Mesendoderm (in vitro differentiated cells): ENCODE measurements around the gene INTU.

Experiments
- DNase-seq: peaks from one replicate; pipeline ENCODE4 v3.0.0; 2013
- H2AK5ac ChIP-seq: 2 replicates; pipeline ENCODE4 v1.6.1; 2013; ENCODE audit warnings: low read length, inconsistent platforms
- H2BK120ac ChIP-seq: 2 replicates; pipeline ENCODE4 v1.6.1; 2013; ENCODE audit warnings: low read depth, mild to moderate bottlenecking, low read length, moderate library complexity, mixed read lengths
- H2BK15ac ChIP-seq: replicated peaks from 2 replicates; pipeline ENCODE4 v1.6.1; 2013; ENCODE audit warnings: low read depth, mild to moderate bottlenecking, moderate library complexity
- H2BK5ac ChIP-seq: 2 replicates; pipeline ENCODE4 v1.6.1; 2013; ENCODE audit warnings: low read length, inconsistent platforms
- H3K18ac ChIP-seq: 2 replicates; pipeline ENCODE4 v1.6.1; 2013; ENCODE audit warnings: mild to moderate bottlenecking, low read length, mixed read lengths
- H3K23ac ChIP-seq: one replicate; pipeline ENCODE4 v1.6.1; 2013; ENCODE audit warnings: low read length
- H3K27ac ChIP-seq: 2 replicates; pipeline ENCODE4 v1.5.1; 2013; ENCODE audit warnings: low read depth, mild to moderate bottlenecking, inconsistent platforms, low read length, moderate library complexity
- H3K27me3 ChIP-seq: 2 replicates; pipeline ENCODE4 v1.6.1; 2013; ENCODE audit warnings: low read length, control low read depth, mild to moderate bottlenecking, inconsistent platforms; ENCODE audit not compliant: insufficient read depth, poor library complexity
- H3K36me3 ChIP-seq: 2 replicates; pipeline ENCODE4 v1.6.1; 2013; ENCODE audit warnings: low read length, inconsistent platforms; ENCODE audit not compliant: control insufficient read depth, insufficient read depth
- H3K4ac ChIP-seq: one replicate; pipeline ENCODE4 v1.6.1; 2013; ENCODE audit warnings: low read depth, mild to moderate bottlenecking, low read length, moderate library complexity
- H3K4me1 ChIP-seq: 2 replicates; pipeline ENCODE4 v1.6.1; 2013; ENCODE audit warnings: low read depth, low read length, inconsistent platforms; ENCODE audit not compliant: control insufficient read depth
- H3K4me2 ChIP-seq: 2 replicates; pipeline ENCODE4 v1.6.1; 2013; ENCODE audit warnings: low read length
- H3K4me3 ChIP-seq: 2 replicates; pipeline ENCODE4 v1.5.1; 2013; ENCODE audit warnings: mild to moderate bottlenecking, low read length
- H3K56ac ChIP-seq: one replicate; pipeline ENCODE4 v1.6.1; 2013; ENCODE audit warnings: low read length
- H3K79me1 ChIP-seq: 2 replicates; pipeline ENCODE4 v1.6.1; 2013; ENCODE audit warnings: low read length, inconsistent platforms
- H3K79me2 ChIP-seq: 2 replicates; pipeline ENCODE4 v1.6.1; 2013; ENCODE audit warnings: mild to moderate bottlenecking, low read length; ENCODE audit not compliant: control insufficient read depth, insufficient read depth
- H3K9ac ChIP-seq: 2 replicates; pipeline ENCODE4 v1.6.1; 2013; ENCODE audit warnings: low read length, inconsistent platforms
- H4K5ac ChIP-seq: one replicate; pipeline ENCODE4 v1.6.1; 2013; ENCODE audit warnings: low read length
- H4K8ac ChIP-seq: one replicate; pipeline ENCODE4 v1.6.1; 2013; ENCODE audit warnings: low read depth, mild to moderate bottlenecking, control low read depth, low read length, moderate library complexity
- WGBS: extraction: QIAGEN DNeasy Blood & Tissue Kit; methylation state at CpG from one replicate; pipeline ENCODE4 v1.1.7; 2013; ENCODE audit warnings: low lambda C conversion rate, missing lambda C conversion rate; ENCODE audit not compliant: insufficient coverage; ENCODE audit errors: extremely low coverage; 5-methylcytosine and 5-hydroxymethylcytosine counted together

The INTU gene

DNA sequence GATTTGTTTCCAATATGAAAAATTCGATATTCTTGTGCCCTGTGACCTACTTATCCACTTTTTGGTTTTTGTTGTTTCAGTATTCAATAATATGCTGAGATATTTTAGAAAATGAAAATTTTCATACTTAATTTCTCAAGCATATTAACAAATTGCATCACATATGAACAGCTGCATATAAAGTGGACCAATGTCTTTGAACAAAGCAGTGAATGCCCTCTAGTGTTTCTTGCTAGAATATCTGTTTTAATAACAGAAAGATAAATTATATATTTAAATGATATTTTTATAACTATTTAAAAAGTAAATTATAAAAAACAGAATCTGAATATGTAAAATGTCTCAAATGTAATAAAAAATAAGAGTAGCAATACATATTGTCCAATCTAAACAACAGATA lies 31.7 kb upstream of the INTU start:
- Histone ChIP-seq H2BK120ac (no peak overlapping the region), H3K27me3 (no peaks in the 10 kb centered on the region), H3K23ac (no peak overlapping the region), H2AK5ac (no peak overlapping the region), H2BK5ac (no peak overlapping the region), H3K4ac (no peak overlapping the region), H3K18ac (no peak overlapping the region), H3K9ac (no peak overlapping the region), H3K4me3 (no peak overlapping the region), H3K27ac (no peak overlapping the region), H3K4me2 (no peak overlapping the region), H3K79me1 (no peaks in the 10 kb centered on the region), H2BK15ac (no peak overlapping the region), H3K36me3 (no peaks in the 10 kb centered on the region), H3K4me1 (no peaks in the 10 kb centered on the region), H3K56ac (no peak overlapping the region), H4K5ac (no peak overlapping the region), H3K79me2 (no peaks in the 10 kb centered on the region), H4K8ac (no peak overlapping the region)
- no peak for DNase-seq
- WGBS: no CpG with 5 or more reads among the region's 1 CpG

DNA sequence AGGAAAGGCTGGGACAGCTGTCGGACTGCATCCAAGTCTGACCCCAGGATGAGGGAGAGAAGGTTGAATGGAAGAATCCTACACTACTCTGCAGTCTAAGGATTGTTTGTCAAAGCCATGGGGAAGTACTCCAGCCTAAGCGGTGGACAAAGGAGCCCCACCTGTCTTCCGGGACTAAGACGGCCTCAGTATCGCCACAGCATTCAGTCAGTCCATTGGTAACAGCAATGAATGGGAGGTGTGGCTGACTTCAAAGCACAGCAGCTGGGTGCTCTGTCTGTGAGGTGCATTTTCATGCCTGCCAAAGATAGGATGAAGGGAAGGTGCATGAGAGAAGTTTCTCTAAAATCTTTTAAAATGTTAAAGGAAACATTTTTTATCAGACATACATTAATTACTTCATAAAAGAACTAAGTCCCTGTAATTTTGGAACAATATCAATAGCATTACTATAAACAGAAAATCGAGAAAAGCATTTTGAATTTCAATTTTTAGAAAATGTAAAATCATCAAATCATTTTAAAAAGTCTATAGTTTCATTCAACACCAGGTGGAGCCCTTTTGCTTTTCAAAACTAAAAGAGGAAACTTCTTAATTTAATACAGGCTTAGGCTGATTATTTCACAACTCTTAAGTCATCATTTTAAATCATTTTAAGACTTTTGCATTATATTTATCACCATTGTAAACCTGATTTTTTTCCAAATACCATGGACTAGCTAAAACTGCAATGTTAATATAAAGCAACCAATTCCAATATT lies 27.6 kb upstream of the INTU start:
- DNase-seq: peak; percentile 83
- Histone ChIP-seq H3K18ac (no peak overlapping the region), H3K4me1 (no peaks in the 10 kb centered on the region)

DNA sequence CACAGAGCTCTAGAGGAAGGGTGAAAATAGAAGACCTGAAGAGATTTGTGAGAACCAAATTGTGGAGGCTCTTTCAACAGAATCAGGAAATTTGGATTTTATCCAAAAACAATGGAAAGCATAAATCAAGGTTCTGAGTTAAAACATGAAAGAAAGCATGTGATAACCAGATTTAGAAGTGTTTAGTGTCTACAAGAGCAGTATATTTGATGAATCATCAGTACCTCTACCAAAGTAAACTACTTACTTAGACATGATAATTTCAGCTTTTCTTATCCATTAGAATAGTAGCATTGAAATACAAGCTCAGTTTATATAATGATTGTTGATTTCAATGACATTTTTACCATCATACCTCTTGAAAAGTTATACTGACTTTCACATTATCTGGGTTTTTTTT lies 25.9 kb upstream of the INTU start:
- no peak overlapping the region for H2AK5ac ChIP-seq
- no peak overlapping the region for H3K9ac ChIP-seq
- H3K4me3 ChIP-seq: no peak overlapping the region
- no peak overlapping the region for H2BK120ac ChIP-seq
- no peak overlapping the region for H3K27ac ChIP-seq
- H3K27me3 ChIP-seq: no peaks in the 10 kb centered on the region
- H4K8ac ChIP-seq: no peak overlapping the region
- H3K18ac ChIP-seq: no peak overlapping the region
- H3K4me1 ChIP-seq: no peaks in the 10 kb centered on the region
- no peak overlapping the region for H2BK15ac ChIP-seq
- no peak overlapping the region for H3K23ac ChIP-seq
- H4K5ac ChIP-seq: no peak overlapping the region
- H3K56ac ChIP-seq: no peak overlapping the region
- H3K79me1 ChIP-seq: no peaks in the 10 kb centered on the region
- DNase-seq: no peak
- H3K36me3 ChIP-seq: no peaks in the 10 kb centered on the region
- no peak overlapping the region for H2BK5ac ChIP-seq
- no peaks in the 10 kb centered on the region for H3K79me2 ChIP-seq
- H3K4me2 ChIP-seq: no peak overlapping the region
- H3K4ac ChIP-seq: no peak overlapping the region

More for the DNA sequence above, 27.6 kb upstream of the INTU start:
- Histone ChIP-seq H3K79me1 (no peaks in the 10 kb centered on the region), H3K9ac (no peak overlapping the region), H3K23ac (no peak overlapping the region), H3K56ac (no peak overlapping the region), H3K27me3 (no peaks in the 10 kb centered on the region), H2AK5ac (no peak overlapping the region), H4K5ac (no peak overlapping the region), H3K4ac (no peak overlapping the region), H2BK15ac (no peak overlapping the region), H2BK5ac (no peak overlapping the region), H2BK120ac (no peak overlapping the region), H3K4me2 (no peak overlapping the region), H3K27ac (no peak overlapping the region), H4K8ac (no peak overlapping the region), H3K4me3 (no peak overlapping the region), H3K79me2 (no peaks in the 10 kb centered on the region), H3K36me3 (no peaks in the 10 kb centered on the region)
- WGBS: no CpG with 5 or more reads among the region's 6 CpGs

DNA sequence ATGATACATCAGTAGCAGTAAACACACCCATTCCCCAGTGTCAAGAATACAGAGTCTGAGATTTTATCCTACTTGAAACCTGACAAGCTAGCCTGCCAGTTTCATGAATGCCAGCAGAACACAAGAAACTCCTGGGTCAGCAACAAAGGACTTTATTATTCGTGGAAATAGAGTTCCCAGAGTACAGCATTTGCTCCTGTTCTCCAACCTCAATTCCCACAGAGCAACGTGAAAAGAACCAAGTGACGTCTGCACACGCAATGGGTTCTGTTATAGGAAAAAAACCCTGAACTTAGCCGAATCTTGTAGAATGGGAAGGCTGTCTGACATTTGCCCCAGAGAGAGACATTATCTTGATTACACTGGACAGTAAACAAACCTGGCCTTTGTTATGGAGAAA lies 23.3 kb upstream of the INTU start:
- Histone ChIP-seq H3K27me3 (no peaks in the 10 kb centered on the region), H3K23ac (no peak overlapping the region), H3K56ac (no peak overlapping the region), H2AK5ac (no peak overlapping the region), H3K9ac (no peak overlapping the region), H3K79me1 (no peaks in the 10 kb centered on the region), H2BK15ac (no peak overlapping the region), H3K4me3 (no peak overlapping the region), H3K18ac (no peak overlapping the region), H4K5ac (no peak overlapping the region), H3K27ac (no peak overlapping the region), H2BK5ac (no peak overlapping the region), H3K79me2 (no peaks in the 10 kb centered on the region), H3K4ac (no peak overlapping the region), H3K4me2 (no peak overlapping the region), H4K8ac (no peak overlapping the region), H3K4me1 (no peaks in the 10 kb centered on the region), H3K36me3 (no peaks in the 10 kb centered on the region), H2BK120ac (no peak overlapping the region)
- DNase-seq: no peak
- no CpG with 5 or more reads among the region's 5 CpGs for WGBS

DNA sequence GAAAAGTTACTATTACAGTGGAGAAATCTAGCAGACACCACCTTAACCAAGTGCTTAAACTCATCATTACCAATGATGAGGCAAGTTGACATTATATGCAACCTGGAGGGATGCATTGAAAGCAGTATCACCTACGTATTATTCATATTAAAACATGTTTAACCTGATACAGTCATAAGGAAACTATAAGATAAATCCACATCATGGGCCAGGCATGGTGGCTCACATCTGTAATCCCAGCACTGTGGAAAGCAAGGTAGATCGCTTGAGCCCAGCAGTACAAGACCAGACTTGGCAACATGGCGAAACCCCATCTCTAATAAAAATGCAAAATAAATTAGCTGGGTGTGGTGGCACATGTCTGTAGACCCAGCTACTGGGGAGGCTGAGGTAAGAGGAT lies 22.3 kb upstream of the INTU start:
- Histone ChIP-seq H3K23ac (no peak overlapping the region), H3K79me2 (no peaks in the 10 kb centered on the region), H3K4me3 (no peak overlapping the region), H3K4me2 (no peak overlapping the region), H3K9ac (no peak overlapping the region), H3K79me1 (no peaks in the 10 kb centered on the region), H2AK5ac (no peak overlapping the region), H3K27me3 (no peaks in the 10 kb centered on the region), H3K18ac (no peak overlapping the region), H4K5ac (no peak overlapping the region), H4K8ac (no peak overlapping the region), H3K27ac (no peak overlapping the region), H2BK15ac (no peak overlapping the region), H2BK5ac (no peak overlapping the region), H3K4me1 (no peaks in the 10 kb centered on the region), H2BK120ac (no peak overlapping the region), H3K56ac (no peak overlapping the region), H3K36me3 (no peaks in the 10 kb centered on the region), H3K4ac (no peak overlapping the region)
- no CpG with 5 or more reads among the region's 3 CpGs for WGBS
- DNase-seq: no peak

DNA sequence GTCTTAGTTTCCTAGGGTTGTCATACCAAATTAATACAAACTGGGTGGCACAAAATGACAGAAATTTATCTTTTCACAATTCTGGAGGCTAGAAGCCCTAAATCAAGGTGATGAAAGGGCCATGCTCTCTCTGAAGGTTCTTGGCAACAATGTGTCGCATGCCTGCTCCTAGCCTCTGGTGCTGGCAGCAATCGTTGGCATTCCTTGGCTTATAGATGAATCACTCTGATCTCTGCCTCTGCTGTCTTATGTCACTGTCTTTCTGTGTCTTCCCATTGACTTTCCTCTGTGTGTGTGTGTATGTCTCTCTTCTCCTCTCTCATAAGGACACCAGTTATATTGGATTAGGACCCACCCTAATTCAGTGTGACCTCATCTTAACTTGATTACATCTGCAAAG lies 15.9 kb upstream of the INTU start:
- Histone ChIP-seq H3K23ac (no peak overlapping the region), H2BK5ac (no peak overlapping the region), H3K27me3 (no peaks in the 10 kb centered on the region), H4K5ac (no peak overlapping the region), H3K79me1 (no peaks in the 10 kb centered on the region), H3K4me2 (no peak overlapping the region), H3K4ac (no peak overlapping the region), H3K18ac (no peak overlapping the region), H4K8ac (no peak overlapping the region), H2BK15ac (no peak overlapping the region), H2BK120ac (no peak overlapping the region), H3K4me1 (no peaks in the 10 kb centered on the region), H3K9ac (no peak overlapping the region), H3K79me2 (no peaks in the 10 kb centered on the region), H3K4me3 (no peak overlapping the region), H3K27ac (no peak overlapping the region), H3K56ac (no peak overlapping the region), H2AK5ac (no peak overlapping the region), H3K36me3 (no peaks in the 10 kb centered on the region)
- no CpG with 5 or more reads among the region's 2 CpGs for WGBS
- no peak for DNase-seq
